Fibroblast of mammary gland (primary cell): ENCODE data around the gene DNAAF5.
"Not testable (repeated sequence)": the region's sequence is repeated elsewhere in the genome, so short reads cannot be mapped to it uniquely, and the experiment has no call there.

Experiments
- DNase-seq: peaks from one replicate; pipeline ENCODE4 v3.0.0-alpha.2; 2010; ENCODE audit warnings: low read depth
- H3K4me3 ChIP-seq: 2 replicates; pipeline ENCODE4 v1.5.1; 2011; ENCODE audit warnings: low read depth, mild to moderate bottlenecking, low read length, moderate library complexity; ENCODE audit not compliant: control insufficient read depth
- TF ChIP-seq, protein P1 (sequence below): conservative IDR thresholded peaks from 2 replicates; pipeline ENCODE4 v1.5.1; 2011; ENCODE audit warnings: low read depth, low read length, inconsistent platforms; ENCODE audit not compliant: control insufficient read depth, insufficient read depth

DNAAF5 gene

DNA sequence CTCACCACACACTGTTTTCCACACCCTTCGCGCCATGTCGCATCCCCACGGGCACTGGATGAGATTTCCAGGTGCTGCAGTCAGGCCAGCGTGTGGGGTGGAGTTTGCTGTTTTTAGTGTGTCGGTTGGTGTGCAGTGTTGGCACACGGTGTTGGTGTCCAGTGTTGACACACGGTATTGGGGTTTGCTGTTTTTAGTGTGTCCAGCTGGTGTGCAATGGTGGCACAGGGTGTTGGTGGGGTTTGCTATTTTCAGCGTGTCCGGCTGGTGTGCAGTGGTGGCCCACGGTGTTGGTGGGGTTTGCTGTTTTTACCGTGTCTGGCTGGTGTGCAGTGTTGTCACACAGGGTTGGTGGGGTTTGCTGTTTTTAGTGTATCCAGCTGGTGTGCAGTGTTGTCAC lies 20.7 kb downstream of the DNAAF5 start:
- H3K4me3 ChIP-seq: no peak overlapping the region
- TF ChIP-seq, protein P1, sequence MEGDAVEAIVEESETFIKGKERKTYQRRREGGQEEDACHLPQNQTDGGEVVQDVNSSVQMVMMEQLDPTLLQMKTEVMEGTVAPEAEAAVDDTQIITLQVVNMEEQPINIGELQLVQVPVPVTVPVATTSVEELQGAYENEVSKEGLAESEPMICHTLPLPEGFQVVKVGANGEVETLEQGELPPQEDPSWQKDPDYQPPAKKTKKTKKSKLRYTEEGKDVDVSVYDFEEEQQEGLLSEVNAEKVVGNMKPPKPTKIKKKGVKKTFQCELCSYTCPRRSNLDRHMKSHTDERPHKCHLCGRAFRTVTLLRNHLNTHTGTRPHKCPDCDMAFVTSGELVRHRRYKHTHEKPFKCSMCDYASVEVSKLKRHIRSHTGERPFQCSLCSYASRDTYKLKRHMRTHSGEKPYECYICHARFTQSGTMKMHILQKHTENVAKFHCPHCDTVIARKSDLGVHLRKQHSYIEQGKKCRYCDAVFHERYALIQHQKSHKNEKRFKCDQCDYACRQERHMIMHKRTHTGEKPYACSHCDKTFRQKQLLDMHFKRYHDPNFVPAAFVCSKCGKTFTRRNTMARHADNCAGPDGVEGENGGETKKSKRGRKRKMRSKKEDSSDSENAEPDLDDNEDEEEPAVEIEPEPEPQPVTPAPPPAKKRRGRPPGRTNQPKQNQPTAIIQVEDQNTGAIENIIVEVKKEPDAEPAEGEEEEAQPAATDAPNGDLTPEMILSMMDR: no peak
- DNase-seq: no peak

DNA sequence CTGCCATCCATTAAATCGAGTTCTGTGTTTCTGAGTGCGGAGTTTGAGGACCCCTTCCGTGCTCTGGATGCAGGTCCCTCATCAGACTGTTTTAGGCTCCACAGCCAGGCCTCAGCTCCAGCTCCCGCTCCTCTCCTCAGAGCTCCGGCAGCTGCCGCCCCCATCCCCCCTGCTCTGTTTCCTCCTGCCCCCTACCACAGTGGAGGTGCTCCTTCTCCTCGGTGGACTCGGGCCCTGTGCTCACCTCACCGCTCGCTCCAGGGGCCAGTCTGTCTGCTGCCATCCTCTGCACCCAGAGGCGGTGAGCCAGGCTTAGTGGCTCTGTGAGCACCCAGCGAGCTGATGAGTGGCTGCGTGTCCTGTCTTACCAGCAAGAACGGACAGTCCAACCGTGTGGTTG lies 21.9 kb downstream of the DNAAF5 start:
- TF ChIP-seq, protein P1: no peak

GRCh38 chr7:749140-749551 lies 22.6 kb downstream of the DNAAF5 start:
- no peak for DNase-seq
- TF ChIP-seq, protein P1: no peak
- H3K4me3 ChIP-seq: no peak overlapping the region

More for the DNA sequence above, 21.9 kb downstream of the DNAAF5 start:
- no peak overlapping the region for H3K4me3 ChIP-seq
- no peak for DNase-seq

DNA sequence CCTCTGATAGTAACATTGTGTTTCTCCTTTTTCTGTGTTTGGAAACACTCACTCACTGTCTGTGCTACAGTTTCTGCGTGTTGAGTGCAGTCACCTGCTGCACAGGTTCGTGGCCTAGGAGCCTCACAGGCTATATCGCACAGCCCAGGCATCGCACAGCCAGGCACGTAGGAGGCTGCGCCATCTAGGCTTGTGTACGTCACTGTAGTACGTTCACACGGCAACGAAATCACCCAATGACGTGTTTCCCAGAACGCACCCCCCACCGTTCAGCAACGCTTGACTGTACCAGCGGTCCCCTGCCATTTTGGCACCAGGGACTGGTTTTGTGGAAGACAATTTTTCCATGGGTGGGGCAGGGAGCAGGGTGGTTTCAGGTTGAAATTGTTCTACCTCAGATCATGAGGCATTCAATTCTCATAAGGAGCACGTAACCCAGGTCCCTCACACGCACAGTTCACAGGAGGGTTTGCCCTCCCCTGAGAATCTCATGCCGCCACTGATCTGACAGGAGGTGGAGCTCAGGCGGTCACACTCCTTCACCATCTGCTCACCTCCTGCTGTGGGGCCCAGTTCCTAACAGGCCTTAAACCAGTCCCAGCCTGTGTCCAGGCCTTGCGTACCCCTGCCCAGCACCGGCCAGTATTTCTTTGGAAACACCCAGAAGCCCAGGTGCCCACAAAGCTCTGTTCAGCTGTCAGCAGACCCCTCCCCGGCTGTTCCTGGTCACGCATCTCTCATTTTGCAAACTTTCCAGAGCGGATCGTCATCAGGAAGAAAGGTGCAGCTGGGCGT lies 23.8 kb downstream of the DNAAF5 start:
- DNase-seq: no peak
- no peak overlapping the region for H3K4me3 ChIP-seq
- TF ChIP-seq, protein P1: no peak

- TF ChIP-seq, protein P1: no peak
- H3K4me3 ChIP-seq: no peak overlapping the region
- DNase-seq: peak; percentile 25
Measured at GRCh38 chr7:751826-752225, 25.3 kb downstream of the DNAAF5 start.

GRCh38 chr7:752256-752655 lies 25.8 kb downstream of the DNAAF5 start:
- not testable (repeated sequence) for DNase-seq, H3K4me3 ChIP-seq

DNA sequence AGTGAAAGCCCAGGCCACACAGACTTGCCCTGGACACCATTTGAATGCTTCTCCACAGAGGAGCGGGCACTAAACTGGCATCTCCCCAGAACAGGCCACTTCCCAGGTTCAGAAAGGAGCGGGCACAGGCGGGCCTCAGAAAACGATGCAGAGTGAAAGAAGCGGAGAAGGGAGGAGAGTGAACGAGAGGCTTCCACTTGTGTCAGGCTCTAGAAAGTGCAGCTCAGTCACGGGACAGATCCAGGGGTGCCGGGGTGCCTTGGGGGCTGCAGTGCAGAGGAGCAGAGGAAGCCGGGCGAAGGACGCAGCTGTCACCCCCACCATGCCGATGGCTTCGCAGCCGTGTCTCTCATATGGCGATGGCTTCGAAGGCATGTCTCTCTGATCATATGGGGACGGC lies 26.7 kb downstream of the DNAAF5 start:
- TF ChIP-seq, protein P1: no peak
- no peak for DNase-seq
- no peak overlapping the region for H3K4me3 ChIP-seq
